Tibial artery (tissue), 4 donors: ENCODE measurements around the gene FXYD5.

Experiments used
- DNase-seq, 2 donors: peaks; one replicate each; pipeline ENCODE4 v3.0.0-alpha.2; 2019
- H3K27ac ChIP-seq, 2 donors: fragments of 200-600 bp; sonication (generic) in 1 of 2; 1 replicate in 1 of 2; 2 replicates in 1 of 2; pipeline ENCODE4 v1.5.1; 2018 to 2019; ENCODE audit warnings: mild to moderate bottlenecking in 1 of 2
- H3K27me3 ChIP-seq, 2 donors: fragments of 200-600 bp; sonication (generic) in 1 of 2; one replicate each; pipeline versions ENCODE4 v1.5.1 to v1.6.0; 2016 to 2019
- H3K36me3 ChIP-seq, 3 donors: fragments of 200-600 bp; sonication (generic) in 2 of 3; one replicate each; pipeline ENCODE4 v1.5.1; 2016 to 2019; ENCODE audit warnings: mild to moderate bottlenecking in 2 of 3
- H3K4me1 ChIP-seq, 4 donors: fragments of 200-600 bp; sonication (generic) in 2 of 4; 1 replicate in 3 of 4; 2 replicates in 1 of 4; pipeline ENCODE4 v1.5.1; 2016 to 2019
- H3K4me3 ChIP-seq, 2 donors: fragments of 200-600 bp; sonication (generic) in 1 of 2; 1 replicate in 1 of 2; 2 replicates in 1 of 2; pipeline ENCODE4 v1.5.1; 2018 to 2019; ENCODE audit warnings: mild to moderate bottlenecking in 2 of 2
- H3K9me3 ChIP-seq, 3 donors: fragments of 200-600 bp; sonication (generic) in 1 of 3; one replicate each; pipeline ENCODE4 v1.5.1; 2016 to 2019
- intact Hi-C: fragments of 100-400 bp; cut with DNase I; formaldehyde crosslinking; loops from one replicate; pipeline ENCODE4 v1.15.0; 2023; ENCODE audit warnings: low total_unique reads
- TF ChIP-seq, protein P1 (sequence below), 2 experiments: fragments of 200-600 bp in 1 of 2; fragments of 450-650 bp in 1 of 2; IDR thresholded peaks; one replicate each; pipeline ENCODE4 v1.5.1; 2017 to 2019; ENCODE audit warnings: antibody characterized with exemption in 2 of 2, mild to moderate bottlenecking in 1 of 2, moderate library complexity in 1 of 2

FXYD5 gene

DNA sequence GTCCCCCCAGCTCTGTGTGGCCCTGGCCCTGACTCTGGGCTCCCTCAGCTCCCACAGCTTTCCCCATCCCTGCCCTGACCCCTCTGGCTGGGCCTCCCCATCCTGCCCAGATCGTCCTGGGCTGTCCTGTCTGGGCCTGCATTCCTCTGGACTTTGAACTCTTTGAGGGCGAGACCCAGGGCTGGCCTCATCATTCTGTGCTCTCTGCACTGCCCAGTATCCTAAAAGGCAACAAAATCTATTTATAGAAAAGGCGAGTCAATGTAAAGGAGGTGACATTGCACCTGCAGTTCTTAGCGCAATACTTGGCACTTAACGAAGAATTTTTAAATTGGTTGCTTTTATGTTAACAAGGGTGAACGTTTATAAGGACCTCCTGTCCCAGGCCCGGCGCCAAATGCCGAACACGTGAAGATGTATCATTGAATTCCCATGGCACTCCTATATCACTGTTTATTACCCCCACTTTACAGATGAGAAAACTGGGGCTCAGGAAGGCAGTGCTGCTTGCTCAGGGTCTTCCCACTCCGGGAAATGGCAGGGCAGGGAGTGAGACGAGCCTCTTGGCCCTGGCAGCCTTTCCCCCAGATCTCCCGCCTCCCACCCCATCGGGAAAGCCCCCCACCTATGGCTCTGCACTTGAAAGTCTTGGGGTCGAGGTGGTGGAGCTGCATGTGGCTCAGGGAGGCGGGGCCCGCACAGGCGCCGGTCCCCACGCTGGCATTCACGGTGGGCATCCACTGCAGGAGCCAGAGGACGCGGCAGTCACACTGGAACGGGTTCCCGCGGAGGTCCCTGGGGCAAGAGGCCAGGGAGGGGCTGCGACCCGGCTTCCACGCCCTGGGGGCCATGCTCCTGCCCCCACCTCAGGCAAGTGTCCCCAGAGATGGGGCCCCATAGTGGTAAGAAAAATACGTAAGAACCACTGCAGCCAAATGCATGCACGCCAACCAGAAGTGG lies 23.5 kb upstream of the FXYD5 start:
- H3K27me3 ChIP-seq = no peaks in the 10 kb centered on the region
- TF ChIP-seq, protein P1, sequence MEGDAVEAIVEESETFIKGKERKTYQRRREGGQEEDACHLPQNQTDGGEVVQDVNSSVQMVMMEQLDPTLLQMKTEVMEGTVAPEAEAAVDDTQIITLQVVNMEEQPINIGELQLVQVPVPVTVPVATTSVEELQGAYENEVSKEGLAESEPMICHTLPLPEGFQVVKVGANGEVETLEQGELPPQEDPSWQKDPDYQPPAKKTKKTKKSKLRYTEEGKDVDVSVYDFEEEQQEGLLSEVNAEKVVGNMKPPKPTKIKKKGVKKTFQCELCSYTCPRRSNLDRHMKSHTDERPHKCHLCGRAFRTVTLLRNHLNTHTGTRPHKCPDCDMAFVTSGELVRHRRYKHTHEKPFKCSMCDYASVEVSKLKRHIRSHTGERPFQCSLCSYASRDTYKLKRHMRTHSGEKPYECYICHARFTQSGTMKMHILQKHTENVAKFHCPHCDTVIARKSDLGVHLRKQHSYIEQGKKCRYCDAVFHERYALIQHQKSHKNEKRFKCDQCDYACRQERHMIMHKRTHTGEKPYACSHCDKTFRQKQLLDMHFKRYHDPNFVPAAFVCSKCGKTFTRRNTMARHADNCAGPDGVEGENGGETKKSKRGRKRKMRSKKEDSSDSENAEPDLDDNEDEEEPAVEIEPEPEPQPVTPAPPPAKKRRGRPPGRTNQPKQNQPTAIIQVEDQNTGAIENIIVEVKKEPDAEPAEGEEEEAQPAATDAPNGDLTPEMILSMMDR (IDR thresholded peaks at IDR 0.05) = no peak
- H3K36me3 ChIP-seq = no peaks in the 10 kb centered on the region
- DNase-seq = no peak
- H3K4me1 ChIP-seq = peaks cover 0 to 33% (median 24%) of the 10 kb centered on the region in 4 donors
- no peak overlapping the region for H3K4me3 ChIP-seq
- no peaks in the 10 kb centered on the region for H3K9me3 ChIP-seq
- H3K27ac ChIP-seq = no peak overlapping the region
- intact Hi-C loops = no loop called here

DNA sequence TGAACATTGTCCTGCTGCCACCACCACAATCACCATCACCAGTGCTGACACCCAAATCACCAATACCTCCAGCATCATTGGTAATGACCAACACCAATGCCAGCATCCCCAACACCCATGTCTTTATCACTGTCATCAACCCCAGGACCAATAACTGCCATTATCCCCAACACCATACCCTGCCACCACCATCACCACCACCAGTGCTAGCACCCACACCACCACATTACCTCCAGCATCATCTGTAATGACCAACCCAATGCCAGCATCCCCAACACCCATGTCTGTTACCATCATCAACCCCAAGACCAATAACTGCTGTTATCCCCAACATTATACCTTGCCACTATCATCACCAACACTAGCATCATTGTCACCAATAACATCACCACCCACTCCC lies 22.3 kb upstream of the FXYD5 start:
- TF ChIP-seq, protein P1 (IDR thresholded peaks at IDR 0.05) = no peak
- H3K27ac ChIP-seq = no peak overlapping the region
- no peaks in the 10 kb centered on the region for H3K9me3 ChIP-seq
- peaks cover 0 to 30% (median 20%) of the 10 kb centered on the region in 4 donors for H3K4me1 ChIP-seq
- H3K36me3 ChIP-seq = no peaks in the 10 kb centered on the region
- H3K4me3 ChIP-seq = no peak overlapping the region
- DNase-seq = no peak
- H3K27me3 ChIP-seq = no peaks in the 10 kb centered on the region
- intact Hi-C loops = no loop called here

DNA sequence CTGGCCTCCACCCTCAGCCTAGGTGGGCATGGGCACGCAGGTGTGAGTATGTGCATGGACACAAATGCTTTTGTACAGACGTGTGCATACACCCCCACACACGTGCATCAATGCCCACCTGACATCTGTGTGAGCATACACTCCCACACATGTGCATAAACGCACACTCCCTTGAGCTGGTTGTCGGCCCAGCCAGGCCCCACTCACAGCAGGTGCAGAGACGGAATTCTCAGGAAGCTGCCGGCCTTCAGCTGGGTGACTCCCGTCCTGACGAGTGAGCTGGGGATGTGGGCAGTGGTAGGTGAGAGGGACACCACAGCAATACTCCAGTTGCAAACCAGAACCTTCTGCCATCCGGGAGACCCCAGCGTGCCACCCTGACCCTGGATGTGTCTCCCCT lies 20.7 kb upstream of the FXYD5 start:
- H3K27ac ChIP-seq = peak overlapping the region; percentile 90 to 91
- no peaks in the 10 kb centered on the region for H3K9me3 ChIP-seq
- no peaks in the 10 kb centered on the region for H3K36me3 ChIP-seq
- no peaks in the 10 kb centered on the region for H3K27me3 ChIP-seq
- TF ChIP-seq, protein P1 (IDR thresholded peaks at IDR 0.05) = no peak
- intact Hi-C loops = loop anchor here (2.0 kb wide), 1 partner anchor 19 kb away; the partner anchor contains the start of gene FXYD3
- DNase-seq = no peak
- H3K4me3 ChIP-seq = peak overlapping the region; percentile 44 to 62
- peaks cover 0 to 45% (median 32%) of the 10 kb centered on the region in 4 donors for H3K4me1 ChIP-seq

DNA sequence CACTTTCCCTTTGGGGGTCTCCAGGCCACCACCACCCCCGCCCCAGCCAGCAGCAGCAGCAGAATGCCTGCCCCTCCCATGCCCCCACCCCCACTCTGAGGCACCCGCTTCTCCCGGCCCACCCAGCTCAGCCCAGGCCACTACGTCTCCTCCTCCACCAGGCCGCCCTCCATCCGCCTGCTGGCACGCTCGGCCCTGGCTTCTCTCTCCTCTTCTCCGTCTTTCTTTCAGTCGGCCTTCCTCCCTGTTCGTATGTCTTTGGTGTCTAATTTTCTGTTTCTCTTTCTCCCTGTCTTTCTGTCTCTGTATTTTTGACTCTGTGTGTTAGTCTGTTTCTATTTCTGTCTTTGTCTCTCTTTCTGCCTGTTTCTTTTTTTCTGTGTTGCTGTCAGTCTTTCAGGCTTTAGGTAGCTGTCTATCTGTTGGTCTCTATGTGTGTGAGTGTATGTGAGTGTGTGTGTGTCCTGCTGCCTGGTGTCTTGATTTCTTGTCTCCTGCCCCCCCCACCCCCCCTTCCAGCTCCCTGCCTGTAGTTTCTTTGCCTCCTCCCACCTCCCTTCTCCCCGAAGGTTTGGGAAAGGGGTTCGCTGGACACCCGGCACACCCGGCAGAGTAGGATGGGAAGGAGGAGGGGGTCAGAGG lies 19.8 kb upstream of the FXYD5 start, which contains the start of gene LGI4:
TSS of gene LGI4 (minus strand) at position 459 of the 642 bp plus-strand sequence. CDS start at position 80, 379 bp downstream.
- Histone ChIP-seq H3K36me3 (no peaks in the 10 kb centered on the region), H3K4me1 (peaks cover 0 to 46% (median 35%) of the 10 kb centered on the region in 4 donors), H3K4me3 (peak within 1 kb of the TSS; percentile 44 to 62), H3K9me3 (no peaks in the 10 kb centered on the region), H3K27me3 (no peaks in the 10 kb centered on the region), H3K27ac (peak within 1 kb of the TSS; percentile 90 to 91)
- TF ChIP-seq, protein P1 (IDR thresholded peaks at IDR 0.05) = no peak
- intact Hi-C loops = loop anchor here (2.0 to 5.0 kb wide), 2 partner anchors 20 to 133 kb away; partner anchors contain the start of genes FXYD3 and USF2
- no peak for DNase-seq

DNA sequence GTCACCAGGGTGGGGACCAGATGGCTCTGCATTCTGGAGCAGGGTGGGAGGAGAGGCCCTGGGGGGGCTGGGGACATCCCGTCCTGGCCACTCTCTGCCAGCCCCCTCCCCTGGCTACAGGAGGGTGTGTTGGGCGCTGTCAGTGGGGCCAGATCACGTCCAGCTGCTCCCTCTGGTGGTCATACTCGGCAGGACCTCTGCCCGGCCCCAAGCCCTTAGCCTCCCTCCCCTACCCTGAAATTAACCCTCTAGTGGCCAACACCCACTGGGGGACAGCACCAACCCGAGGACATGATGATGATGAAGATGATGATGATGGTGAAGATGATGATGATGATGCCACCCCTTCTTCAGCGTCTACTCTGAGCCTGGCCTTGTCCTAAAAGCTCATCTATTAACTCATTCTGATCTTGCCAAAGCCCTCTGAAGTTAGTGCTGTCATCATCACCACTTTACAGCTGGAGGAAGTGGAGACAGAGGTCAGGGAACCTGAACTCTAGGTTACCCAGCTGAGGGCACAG lies 19.1 kb upstream of the FXYD5 start:
- H3K4me3 ChIP-seq = peak overlapping the region; percentile 44 to 62
- peaks cover 0 to 54% (median 40%) of the 10 kb centered on the region in 4 donors for H3K4me1 ChIP-seq
- TF ChIP-seq, protein P1 (IDR thresholded peaks at IDR 0.05) = peak; percentile 92 to 95

More for the DNA sequence above, 19.1 kb upstream of the FXYD5 start:
- H3K9me3 ChIP-seq = no peaks in the 10 kb centered on the region
- DNase-seq = peak; percentile 78 to 90
- no peaks in the 10 kb centered on the region for H3K36me3 ChIP-seq
- H3K27ac ChIP-seq = peak overlapping the region; percentile 90 to 91
- no peaks in the 10 kb centered on the region for H3K27me3 ChIP-seq
- intact Hi-C loops = loop anchor here (2.0 to 5.0 kb wide), 2 partner anchors 21 to 132 kb away; partner anchors contain the start of genes FXYD3 and USF2
